HepG2 (cell line): ENCODE results near the gene MRE11. TPM values are rescaled to one million over a fixed set of nuclear protein-coding genes. Genes with fewer than 3 reads are reported as not detected.
"Not testable (repeated sequence)": the region's sequence is repeated elsewhere in the genome, so short reads cannot be mapped to it uniquely, and the experiment has no call there.

Experiments used
- ATAC-seq: fragments of 200-7000 bp; cut with Tn5 transposase; 3 replicates; pipeline ENCODE4 v1.9.1; 2020; ENCODE audit warnings: mild to moderate bottlenecking, moderate library complexity
- BruUV-seq: library from RNA; stranded (reverse); fragments of 400-500 nt; replicated peaks from 2 replicates; lab custom pipeline; 2021; lab: Mats Ljungman, UMichigan
- CTCF ChIA-PET: fragments of 300-600 bp; formaldehyde crosslinking; extraction: SDS; loops from one replicate; lab custom pipeline; 2021; ENCODE audit warnings: low total read pairs, inconsistent platforms, low intra/inter-chr PET ratio; lab: Yijun Ruan, JAX
- POLR2A ChIA-PET: fragments of 350-600 bp; sonication (Branson Sonifier 250); formaldehyde crosslinking; loops from one replicate; lab custom pipeline; 2020; ENCODE audit warnings: antibody characterized with exemption, inconsistent platforms; lab: Yijun Ruan, JAX
- DNase-seq: peaks from one replicate; pipeline ENCODE4 v3.0.0-alpha.2; 2015; ENCODE audit warnings: low spot score
- FAIRE-seq: peaks from 3 replicates; lab custom pipeline; 2011; peaks lifted over from hg19 to GRCh38; lab: Jason Lieb, UNC
- H2AFZ ChIP-seq: one replicate; pipeline ENCODE4 v1.6.1; 2011; ENCODE audit warnings: low read length, inconsistent platforms
- H3K27ac ChIP-seq: fragments of 300-600 bp; 3 replicates; pipeline ENCODE4 v1.8.0; 2011; ENCODE audit warnings: mixed run types, mild to moderate bottlenecking, mixed read lengths, low read length, inconsistent platforms; ENCODE audit not compliant: insufficient read depth; ENCODE audit errors: extremely low read length
- H3K27me3 ChIP-seq, 2 experiments: fragments of 200-600 bp in 1 of 2; 2 replicates in 1 of 2; 3 replicates in 1 of 2; pipeline versions ENCODE4 v1.6.0 to v1.8.0; 2011; ENCODE audit warnings: low read length in 2 of 2, mild to moderate bottlenecking in 2 of 2, moderate library complexity in 2 of 2, inconsistent platforms in 1 of 2; ENCODE audit not compliant: insufficient read depth in 2 of 2, control insufficient read depth in 1 of 2
- H3K36me3 ChIP-seq, 2 experiments: fragments of 200-600 bp in 1 of 2; replicated peaks in 1 of 2; 2 replicates in 1 of 2; 3 replicates in 1 of 2; pipeline versions ENCODE4 v1.5.1 to v1.8.0; 2011; ENCODE audit warnings: low read length in 2 of 2, inconsistent platforms in 1 of 2; ENCODE audit not compliant: insufficient read depth in 2 of 2, control insufficient read depth in 1 of 2
- H3K4me1 ChIP-seq: 2 replicates; pipeline ENCODE4 v1.5.1; 2012; ENCODE audit warnings: low read length, inconsistent platforms; ENCODE audit not compliant: insufficient read depth
- H3K4me2 ChIP-seq: 2 replicates; pipeline ENCODE4 v1.6.0; 2011; ENCODE audit warnings: low read depth, low read length, inconsistent platforms
- H3K4me3 ChIP-seq, 3 experiments: fragments of 200-600 bp in 1 of 3; sonication (generic), shearing (Covaris generic) in 1 of 3; replicated peaks in 1 of 3; 2 replicates each; pipeline ENCODE4 v1.5.1; 2011 to 2016; ENCODE audit warnings: low read length in 3 of 3, inconsistent platforms in 2 of 3, low read depth in 2 of 3, mild to moderate bottlenecking in 2 of 3, control low read depth in 1 of 3, mixed read lengths in 1 of 3; ENCODE audit not compliant: insufficient read depth in 1 of 3
- H3K79me2 ChIP-seq: one replicate; pipeline ENCODE4 v1.6.1; 2011; ENCODE audit warnings: low read length, inconsistent platforms; ENCODE audit not compliant: insufficient read depth
- H3K9ac ChIP-seq: 2 replicates; pipeline ENCODE4 v1.6.0; 2011; ENCODE audit warnings: mild to moderate bottlenecking, low read depth, low read length, inconsistent platforms; ENCODE audit not compliant: insufficient read depth
- H3K9me3 ChIP-seq: 2 replicates; pipeline ENCODE4 v1.5.1; 2012; ENCODE audit warnings: mild to moderate bottlenecking, low read length
- H4K20me1 ChIP-seq: 2 replicates; pipeline ENCODE4 v1.6.0; 2011; ENCODE audit warnings: inconsistent platforms, mild to moderate bottlenecking, low read length, moderate library complexity; ENCODE audit not compliant: insufficient read depth
- FOSL1 ChIP-seq: sonication (generic); formaldehyde crosslinking; IDR thresholded peaks from 2 replicates; pipeline ENCODE4 v1.9.0; 2021; ENCODE audit warnings: missing genetic modification reagents, borderline replicate concordance
- FOSL2 ChIP-seq: sonication (generic); formaldehyde crosslinking; IDR thresholded peaks from 2 replicates; pipeline ENCODE4 v1.4.0; 2020; ENCODE audit warnings: missing genetic modification reagents
- HNF4A ChIP-seq: sonication (generic); formaldehyde crosslinking; IDR thresholded peaks from 2 replicates; pipeline ENCODE4 v1.4.0; 2020; ENCODE audit warnings: missing genetic modification reagents
- POGZ ChIP-seq: sonication (generic); formaldehyde crosslinking; IDR thresholded peaks from 2 replicates; pipeline ENCODE4 v1.4.0; 2020; ENCODE audit warnings: mild to moderate bottlenecking, missing genetic modification reagents
- RARA ChIP-seq: IDR thresholded peaks from 2 replicates; pipeline ENCODE4 v1.6.1; 2016; ENCODE audit warnings: missing genetic modification reagents, missing compliant biosample characterization
- WGBS: methylation state at CpG from one replicate; pipeline ENCODE4 v1.1.6; 2017; ENCODE audit warnings: low lambda C conversion rate; 5-methylcytosine and 5-hydroxymethylcytosine counted together
- in situ Hi-C: cut with HindIII; loops from 2 replicates; pipeline ENCODE4 v1.10.0; 2017; ENCODE audit warnings: low pct_unique_long_range_greater_than_20kb; ENCODE audit not compliant: extremely low pct_ligation_motif_present
- intact Hi-C: fragments of 100-400 bp; cut with micrococcal nuclease; formaldehyde crosslinking; loops from one replicate; pipeline ENCODE4 v1.10.0; 2022; ENCODE audit not compliant: unreplicated experiment
- polyA plus RNA-seq, 8 experiments: library from polyadenylated mRNA; depleted of rRNA in 3 of 8; stranded (reverse) in 7 of 8; unstranded in 1 of 8; fragments of >200 nt; fragmentation: Illumina TruSeq in 4 of 8; extraction: Trizol in 4 of 8; gene quantifications; 2 replicates each; pipeline versions ENCODE4 v1.2.1 to v1.2.3, GENCODE V29; 2011 to 2016; ENCODE audit warnings: low read depth in 4 of 8, missing spikeins in 1 of 8, mixed read lengths in 1 of 8; ENCODE audit not compliant: insufficient read depth in 1 of 8
- total RNA-seq, 5 experiments: library from RNA; depleted of rRNA; stranded (reverse); fragments of >200 nt; fragmentation: Illumina TruSeq; extraction: Trizol; gene quantifications; 2 replicates each; pipeline ENCODE4 v1.2.3, GENCODE V29; 2016; ENCODE audit warnings: low read depth in 1 of 5
- TF ChIP-seq, protein P1 (sequence below): sonication (generic); formaldehyde crosslinking; conservative IDR thresholded peaks from 2 replicates; pipeline ENCODE4 v1.4.0; 2020; ENCODE audit warnings: mild to moderate bottlenecking, missing genetic modification reagents, moderate library complexity
- TF ChIP-seq, protein P2 (sequence below): sonication (generic); formaldehyde crosslinking; IDR thresholded peaks from 2 replicates; pipeline ENCODE4 v1.5.0; 2020; ENCODE audit warnings: mild to moderate bottlenecking, missing genetic modification reagents
- TF ChIP-seq, protein P3 (sequence below): sonication (generic); formaldehyde crosslinking; IDR thresholded peaks from 2 replicates; pipeline ENCODE4 v1.5.1; 2020; ENCODE audit warnings: mild to moderate bottlenecking, missing genetic modification reagents, borderline replicate concordance
- TF ChIP-seq, protein P4 (sequence below): sonication (generic); formaldehyde crosslinking; IDR thresholded peaks from 2 replicates; pipeline ENCODE4 v1.4.0; 2020; ENCODE audit warnings: missing genetic modification reagents, mild to moderate bottlenecking, borderline replicate concordance

MRE11 gene
- total and polyA plus RNA-seq, 2 of the 13 experiments (the other 11 are each of a cell fraction or from before 2014, with no cell fraction given) = 7.2 to 37.3 TPM

DNA sequence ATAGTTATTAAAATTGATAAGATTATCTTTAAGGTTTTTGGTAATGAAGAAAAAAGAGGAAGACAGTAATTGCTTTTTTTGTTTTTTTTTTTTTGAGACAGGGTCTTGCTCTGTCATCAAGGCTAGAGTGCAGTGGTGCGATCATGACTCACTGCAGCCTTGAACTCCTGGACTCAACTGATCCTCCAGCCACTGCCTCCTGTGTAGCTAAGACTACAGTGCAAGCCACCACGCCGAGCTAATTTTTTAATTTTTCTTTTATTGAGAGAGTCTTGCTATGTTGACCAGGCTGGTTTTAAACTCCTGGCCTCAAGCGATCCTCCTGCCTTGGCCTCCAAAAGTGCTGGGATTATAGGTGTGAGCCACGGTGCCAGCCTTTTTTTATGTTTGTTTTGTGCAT lies 12.9 kb upstream of the MRE11 start:
- CTCF ChIA-PET, H3K9ac ChIP-seq, BruUV-seq, H3K4me3 ChIP-seq, H3K36me3 ChIP-seq, FAIRE-seq, H3K79me2 ChIP-seq, H3K9me3 ChIP-seq, H2AFZ ChIP-seq, H3K27me3 ChIP-seq, intact Hi-C loops, H4K20me1 ChIP-seq, H3K27ac ChIP-seq: not testable (repeated sequence)
- peak; percentile 81 for ATAC-seq
- peak; percentile 43 for DNase-seq
- H3K4me1 ChIP-seq = peaks cover 13% of the 10 kb centered on the region
- WGBS = 30% methylated on average over 5 of the region's 5 CpGs
- peak overlapping the region; percentile 23; the same call in 1 of the 2 replicates for H3K4me2 ChIP-seq
- in situ Hi-C loops = loop anchor here (10.0 kb wide), 2 partner anchors 332 to 592 kb away; no protein-coding TSS in a partner anchor
- POLR2A ChIA-PET = interaction anchor here (0.7 kb wide), 1 partner anchor 765 kb away, joined by 3 read pairs; the partner anchor contains the start of gene C11orf54
- peak; percentile 90 for TF ChIP-seq FOSL2 (CRISPR knock-in tag)
- TF ChIP-seq FOSL1 = peak; percentile 54; the same call in 1 of the 2 replicates
- TF ChIP-seq, protein P1, sequence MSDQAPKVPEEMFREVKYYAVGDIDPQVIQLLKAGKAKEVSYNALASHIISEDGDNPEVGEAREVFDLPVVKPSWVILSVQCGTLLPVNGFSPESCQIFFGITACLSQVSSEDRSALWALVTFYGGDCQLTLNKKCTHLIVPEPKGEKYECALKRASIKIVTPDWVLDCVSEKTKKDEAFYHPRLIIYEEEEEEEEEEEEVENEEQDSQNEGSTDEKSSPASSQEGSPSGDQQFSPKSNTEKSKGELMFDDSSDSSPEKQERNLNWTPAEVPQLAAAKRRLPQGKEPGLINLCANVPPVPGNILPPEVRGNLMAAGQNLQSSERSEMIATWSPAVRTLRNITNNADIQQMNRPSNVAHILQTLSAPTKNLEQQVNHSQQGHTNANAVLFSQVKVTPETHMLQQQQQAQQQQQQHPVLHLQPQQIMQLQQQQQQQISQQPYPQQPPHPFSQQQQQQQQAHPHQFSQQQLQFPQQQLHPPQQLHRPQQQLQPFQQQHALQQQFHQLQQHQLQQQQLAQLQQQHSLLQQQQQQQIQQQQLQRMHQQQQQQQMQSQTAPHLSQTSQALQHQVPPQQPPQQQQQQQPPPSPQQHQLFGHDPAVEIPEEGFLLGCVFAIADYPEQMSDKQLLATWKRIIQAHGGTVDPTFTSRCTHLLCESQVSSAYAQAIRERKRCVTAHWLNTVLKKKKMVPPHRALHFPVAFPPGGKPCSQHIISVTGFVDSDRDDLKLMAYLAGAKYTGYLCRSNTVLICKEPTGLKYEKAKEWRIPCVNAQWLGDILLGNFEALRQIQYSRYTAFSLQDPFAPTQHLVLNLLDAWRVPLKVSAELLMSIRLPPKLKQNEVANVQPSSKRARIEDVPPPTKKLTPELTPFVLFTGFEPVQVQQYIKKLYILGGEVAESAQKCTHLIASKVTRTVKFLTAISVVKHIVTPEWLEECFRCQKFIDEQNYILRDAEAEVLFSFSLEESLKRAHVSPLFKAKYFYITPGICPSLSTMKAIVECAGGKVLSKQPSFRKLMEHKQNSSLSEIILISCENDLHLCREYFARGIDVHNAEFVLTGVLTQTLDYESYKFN (CRISPR knock-in tag) = 0 out of 2 replicates have a peak, but pooled peaks have one; percentile 24
- TF ChIP-seq, protein P2, sequence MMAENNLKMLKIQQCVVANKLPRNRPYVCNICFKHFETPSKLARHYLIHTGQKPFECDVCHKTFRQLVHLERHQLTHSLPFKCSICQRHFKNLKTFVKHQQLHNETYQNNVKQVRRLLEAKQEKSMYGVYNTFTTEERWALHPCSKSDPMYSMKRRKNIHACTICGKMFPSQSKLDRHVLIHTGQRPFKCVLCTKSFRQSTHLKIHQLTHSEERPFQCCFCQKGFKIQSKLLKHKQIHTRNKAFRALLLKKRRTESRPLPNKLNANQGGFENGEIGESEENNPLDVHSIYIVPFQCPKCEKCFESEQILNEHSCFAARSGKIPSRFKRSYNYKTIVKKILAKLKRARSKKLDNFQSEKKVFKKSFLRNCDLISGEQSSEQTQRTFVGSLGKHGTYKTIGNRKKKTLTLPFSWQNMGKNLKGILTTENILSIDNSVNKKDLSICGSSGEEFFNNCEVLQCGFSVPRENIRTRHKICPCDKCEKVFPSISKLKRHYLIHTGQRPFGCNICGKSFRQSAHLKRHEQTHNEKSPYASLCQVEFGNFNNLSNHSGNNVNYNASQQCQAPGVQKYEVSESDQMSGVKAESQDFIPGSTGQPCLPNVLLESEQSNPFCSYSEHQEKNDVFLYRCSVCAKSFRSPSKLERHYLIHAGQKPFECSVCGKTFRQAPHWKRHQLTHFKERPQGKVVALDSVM (CRISPR knock-in tag) = peak; percentile 91
- TF ChIP-seq, protein P3, sequence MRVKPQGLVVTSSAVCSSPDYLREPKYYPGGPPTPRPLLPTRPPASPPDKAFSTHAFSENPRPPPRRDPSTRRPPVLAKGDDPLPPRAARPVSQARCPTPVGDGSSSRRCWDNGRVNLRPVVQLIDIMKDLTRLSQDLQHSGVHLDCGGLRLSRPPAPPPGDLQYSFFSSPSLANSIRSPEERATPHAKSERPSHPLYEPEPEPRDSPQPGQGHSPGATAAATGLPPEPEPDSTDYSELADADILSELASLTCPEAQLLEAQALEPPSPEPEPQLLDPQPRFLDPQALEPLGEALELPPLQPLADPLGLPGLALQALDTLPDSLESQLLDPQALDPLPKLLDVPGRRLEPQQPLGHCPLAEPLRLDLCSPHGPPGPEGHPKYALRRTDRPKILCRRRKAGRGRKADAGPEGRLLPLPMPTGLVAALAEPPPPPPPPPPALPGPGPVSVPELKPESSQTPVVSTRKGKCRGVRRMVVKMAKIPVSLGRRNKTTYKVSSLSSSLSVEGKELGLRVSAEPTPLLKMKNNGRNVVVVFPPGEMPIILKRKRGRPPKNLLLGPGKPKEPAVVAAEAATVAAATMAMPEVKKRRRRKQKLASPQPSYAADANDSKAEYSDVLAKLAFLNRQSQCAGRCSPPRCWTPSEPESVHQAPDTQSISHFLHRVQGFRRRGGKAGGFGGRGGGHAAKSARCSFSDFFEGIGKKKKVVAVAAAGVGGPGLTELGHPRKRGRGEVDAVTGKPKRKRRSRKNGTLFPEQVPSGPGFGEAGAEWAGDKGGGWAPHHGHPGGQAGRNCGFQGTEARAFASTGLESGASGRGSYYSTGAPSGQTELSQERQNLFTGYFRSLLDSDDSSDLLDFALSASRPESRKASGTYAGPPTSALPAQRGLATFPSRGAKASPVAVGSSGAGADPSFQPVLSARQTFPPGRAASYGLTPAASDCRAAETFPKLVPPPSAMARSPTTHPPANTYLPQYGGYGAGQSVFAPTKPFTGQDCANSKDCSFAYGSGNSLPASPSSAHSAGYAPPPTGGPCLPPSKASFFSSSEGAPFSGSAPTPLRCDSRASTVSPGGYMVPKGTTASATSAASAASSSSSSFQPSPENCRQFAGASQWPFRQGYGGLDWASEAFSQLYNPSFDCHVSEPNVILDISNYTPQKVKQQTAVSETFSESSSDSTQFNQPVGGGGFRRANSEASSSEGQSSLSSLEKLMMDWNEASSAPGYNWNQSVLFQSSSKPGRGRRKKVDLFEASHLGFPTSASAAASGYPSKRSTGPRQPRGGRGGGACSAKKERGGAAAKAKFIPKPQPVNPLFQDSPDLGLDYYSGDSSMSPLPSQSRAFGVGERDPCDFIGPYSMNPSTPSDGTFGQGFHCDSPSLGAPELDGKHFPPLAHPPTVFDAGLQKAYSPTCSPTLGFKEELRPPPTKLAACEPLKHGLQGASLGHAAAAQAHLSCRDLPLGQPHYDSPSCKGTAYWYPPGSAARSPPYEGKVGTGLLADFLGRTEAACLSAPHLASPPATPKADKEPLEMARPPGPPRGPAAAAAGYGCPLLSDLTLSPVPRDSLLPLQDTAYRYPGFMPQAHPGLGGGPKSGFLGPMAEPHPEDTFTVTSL (CRISPR knock-in tag) = peak; percentile 40; the same call in 1 of the 2 replicates
- TF ChIP-seq, protein P4, sequence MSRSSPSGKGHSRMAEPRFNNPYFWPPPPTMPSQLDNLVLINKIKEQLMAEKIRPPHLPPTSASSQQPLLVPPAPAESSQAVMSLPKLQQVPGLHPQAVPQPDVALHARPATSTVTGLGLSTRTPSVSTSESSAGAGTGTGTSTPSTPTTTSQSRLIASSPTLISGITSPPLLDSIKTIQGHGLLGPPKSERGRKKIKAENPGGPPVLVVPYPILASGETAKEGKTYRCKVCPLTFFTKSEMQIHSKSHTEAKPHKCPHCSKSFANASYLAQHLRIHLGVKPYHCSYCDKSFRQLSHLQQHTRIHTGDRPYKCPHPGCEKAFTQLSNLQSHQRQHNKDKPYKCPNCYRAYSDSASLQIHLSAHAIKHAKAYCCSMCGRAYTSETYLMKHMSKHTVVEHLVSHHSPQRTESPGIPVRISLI (CRISPR knock-in tag) = peak; percentile 21; the same call in 1 of the 2 replicates
- peak; percentile 56 for TF ChIP-seq HNF4A (CRISPR knock-in tag)
- 0 out of 2 replicates have a peak, but pooled peaks have one; percentile 29 for TF ChIP-seq POGZ (CRISPR knock-in tag)
- peak; percentile 22; the same call in 1 of the 2 replicates for TF ChIP-seq RARA (CRISPR knock-in tag)
